GM12872 (cell line): ENCODE results near the gene ASB1.

ENCODE experiments used
- TF ChIP-seq, protein P1 (sequence below): IDR thresholded peaks from 3 replicates; pipeline ENCODE4 v1.5.1; 2011; ENCODE audit warnings: low read depth, mild to moderate bottlenecking, low read length, moderate library complexity; ENCODE audit not compliant: insufficient read depth

ASB1 gene

DNA sequence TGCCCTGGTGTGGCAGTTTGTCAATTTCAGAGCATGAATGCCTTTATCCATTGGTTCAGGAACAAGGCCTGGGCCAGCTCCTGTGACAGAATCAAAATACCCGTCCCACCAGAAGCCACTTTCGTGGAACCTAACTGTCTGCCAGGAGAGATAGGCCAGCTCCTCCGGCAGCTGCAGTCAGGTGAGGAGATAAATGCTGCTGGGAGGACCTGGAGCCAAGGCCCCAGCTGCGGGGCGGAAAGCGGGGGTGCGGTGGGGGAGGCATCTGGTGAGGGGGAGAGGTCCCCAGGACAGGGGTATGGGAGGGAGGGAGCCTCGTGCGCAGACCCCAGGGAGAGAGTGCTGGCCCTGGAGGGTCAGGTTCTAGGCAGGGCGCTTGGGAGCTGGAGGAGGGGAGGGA is 4.4 kb upstream of the ASB1 start:
- TF ChIP-seq, protein P1, sequence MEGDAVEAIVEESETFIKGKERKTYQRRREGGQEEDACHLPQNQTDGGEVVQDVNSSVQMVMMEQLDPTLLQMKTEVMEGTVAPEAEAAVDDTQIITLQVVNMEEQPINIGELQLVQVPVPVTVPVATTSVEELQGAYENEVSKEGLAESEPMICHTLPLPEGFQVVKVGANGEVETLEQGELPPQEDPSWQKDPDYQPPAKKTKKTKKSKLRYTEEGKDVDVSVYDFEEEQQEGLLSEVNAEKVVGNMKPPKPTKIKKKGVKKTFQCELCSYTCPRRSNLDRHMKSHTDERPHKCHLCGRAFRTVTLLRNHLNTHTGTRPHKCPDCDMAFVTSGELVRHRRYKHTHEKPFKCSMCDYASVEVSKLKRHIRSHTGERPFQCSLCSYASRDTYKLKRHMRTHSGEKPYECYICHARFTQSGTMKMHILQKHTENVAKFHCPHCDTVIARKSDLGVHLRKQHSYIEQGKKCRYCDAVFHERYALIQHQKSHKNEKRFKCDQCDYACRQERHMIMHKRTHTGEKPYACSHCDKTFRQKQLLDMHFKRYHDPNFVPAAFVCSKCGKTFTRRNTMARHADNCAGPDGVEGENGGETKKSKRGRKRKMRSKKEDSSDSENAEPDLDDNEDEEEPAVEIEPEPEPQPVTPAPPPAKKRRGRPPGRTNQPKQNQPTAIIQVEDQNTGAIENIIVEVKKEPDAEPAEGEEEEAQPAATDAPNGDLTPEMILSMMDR = no peak

DNA sequence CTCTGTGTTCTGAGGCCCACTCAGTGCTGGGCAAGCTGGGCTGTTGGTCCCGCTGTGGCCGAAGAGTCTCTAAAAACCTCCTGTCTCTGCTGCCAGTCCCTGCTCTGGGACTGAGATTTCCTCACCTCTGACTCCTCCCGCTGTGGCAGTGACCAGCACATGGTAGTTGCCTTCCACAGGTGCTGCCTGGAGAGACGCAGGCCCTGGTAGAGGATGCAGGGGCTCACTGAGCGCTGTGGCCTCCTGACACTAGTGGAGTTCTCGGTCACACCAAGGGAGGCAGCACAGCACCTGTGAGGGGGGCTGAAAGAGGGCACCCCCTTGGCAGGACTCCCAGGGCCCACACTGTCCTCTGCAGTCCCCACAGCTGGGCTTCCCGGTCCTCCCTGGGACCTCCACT is 3.8 kb upstream of the ASB1 start:
- TF ChIP-seq, protein P1 = no peak

DNA sequence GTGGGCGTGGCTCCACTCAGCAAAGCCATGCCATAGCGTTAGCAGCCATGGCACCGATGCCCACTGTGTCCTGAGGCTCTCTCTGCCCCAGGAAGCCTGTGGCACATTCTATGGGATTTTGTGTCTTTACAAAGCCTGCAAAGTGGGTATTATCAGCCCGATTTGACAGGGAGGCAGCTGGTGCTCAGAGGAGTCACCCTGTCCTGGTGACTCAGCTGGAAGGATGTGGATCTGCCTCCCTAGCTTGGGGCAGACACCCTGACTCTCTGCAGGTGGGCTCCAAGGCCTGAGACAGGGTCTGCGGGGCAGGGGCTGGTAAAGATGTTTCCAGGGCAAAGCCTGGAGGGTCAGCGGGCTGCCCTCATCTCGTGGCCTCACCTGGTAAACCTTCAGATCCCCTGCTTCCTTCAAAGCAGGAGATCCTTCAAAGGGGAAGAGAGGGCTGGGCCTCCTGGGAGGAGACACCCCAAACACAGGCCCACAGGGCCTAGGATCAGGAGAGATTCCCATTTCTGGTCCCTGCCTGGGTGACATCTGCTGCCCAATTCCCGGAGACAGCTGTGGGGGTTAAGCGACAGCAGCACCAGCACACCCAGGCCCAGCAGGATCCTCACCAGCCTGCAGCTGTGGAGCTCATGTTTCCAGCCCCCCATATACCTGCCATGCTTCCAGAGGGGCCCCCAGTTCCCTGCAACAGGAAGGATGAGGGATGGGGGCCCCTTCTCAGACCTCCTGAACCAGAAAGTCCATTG is 3.0 kb upstream of the ASB1 start:
- TF ChIP-seq, protein P1 = no peak

DNA sequence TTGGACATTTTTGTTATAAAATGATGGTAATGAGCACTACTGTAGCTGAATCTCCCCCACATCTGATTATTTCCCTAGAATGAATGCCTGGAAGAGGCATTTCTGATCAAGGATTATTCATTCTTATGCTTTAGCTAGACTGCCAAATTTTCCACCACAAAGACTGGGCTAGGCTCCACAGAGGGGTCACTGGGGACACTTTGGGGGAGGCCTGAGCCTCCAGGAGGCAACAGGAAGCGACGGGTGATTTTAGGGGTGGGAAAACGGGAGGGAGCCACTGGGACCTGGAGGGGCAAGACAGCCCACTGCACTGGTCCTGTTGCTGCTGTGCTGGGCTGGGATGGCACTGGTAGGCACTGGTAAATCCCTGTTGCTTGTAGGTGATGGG is 2.4 kb upstream of the ASB1 start:
- TF ChIP-seq, protein P1 = no peak

DNA sequence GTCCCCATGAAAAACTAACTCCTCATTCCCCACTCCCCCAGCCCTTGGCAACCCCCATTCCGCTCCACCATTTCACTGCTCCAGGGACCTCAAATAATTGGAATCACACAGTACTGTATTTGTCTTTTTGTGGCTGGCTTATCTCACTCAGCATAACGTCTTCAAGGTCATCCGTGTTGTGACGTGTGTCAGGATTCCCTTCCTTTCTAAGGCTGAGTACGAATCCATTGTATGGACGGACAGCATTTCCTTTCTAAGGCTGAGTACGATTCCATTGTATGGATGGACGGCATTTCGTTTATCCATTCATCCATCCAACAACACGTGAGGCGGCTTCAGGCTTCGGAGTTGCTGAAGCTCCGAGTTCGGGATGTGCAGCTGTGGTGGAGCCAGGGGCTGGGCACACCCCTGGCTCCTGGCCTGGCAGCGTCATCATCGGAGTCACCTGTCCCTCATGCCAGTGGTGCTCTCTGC is 1.2 kb upstream of the ASB1 start:
- TF ChIP-seq, protein P1 = no peak

DNA sequence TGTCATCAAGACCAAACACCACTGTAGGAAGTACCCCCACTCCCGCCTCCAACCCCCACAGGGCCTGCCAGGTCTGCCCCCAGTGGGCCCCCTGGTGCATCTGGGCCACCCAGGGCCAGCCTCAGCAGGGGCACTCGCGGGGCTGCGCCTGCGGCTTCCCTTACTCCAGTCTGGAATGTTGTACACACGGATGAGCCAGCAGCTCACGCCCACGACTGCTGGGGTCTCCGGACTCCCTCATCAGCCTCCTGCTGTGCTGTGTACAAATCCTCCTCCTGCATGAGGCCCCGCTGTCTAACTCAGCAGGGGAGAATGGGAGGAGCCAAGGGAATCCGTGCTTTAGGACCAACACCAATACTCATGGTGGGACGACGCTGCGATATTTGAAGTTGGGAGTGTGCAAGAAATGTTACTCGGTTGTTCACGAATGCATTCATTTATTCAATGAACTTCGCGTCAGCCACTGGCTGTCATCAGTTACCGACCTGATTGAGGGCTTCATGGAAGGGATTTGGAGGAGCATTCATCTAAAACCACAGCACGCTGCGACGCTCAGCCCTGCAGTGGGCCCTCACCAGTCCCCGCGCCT is 654 bp upstream of the ASB1 start:
- TF ChIP-seq, protein P1 = no peak

DNA sequence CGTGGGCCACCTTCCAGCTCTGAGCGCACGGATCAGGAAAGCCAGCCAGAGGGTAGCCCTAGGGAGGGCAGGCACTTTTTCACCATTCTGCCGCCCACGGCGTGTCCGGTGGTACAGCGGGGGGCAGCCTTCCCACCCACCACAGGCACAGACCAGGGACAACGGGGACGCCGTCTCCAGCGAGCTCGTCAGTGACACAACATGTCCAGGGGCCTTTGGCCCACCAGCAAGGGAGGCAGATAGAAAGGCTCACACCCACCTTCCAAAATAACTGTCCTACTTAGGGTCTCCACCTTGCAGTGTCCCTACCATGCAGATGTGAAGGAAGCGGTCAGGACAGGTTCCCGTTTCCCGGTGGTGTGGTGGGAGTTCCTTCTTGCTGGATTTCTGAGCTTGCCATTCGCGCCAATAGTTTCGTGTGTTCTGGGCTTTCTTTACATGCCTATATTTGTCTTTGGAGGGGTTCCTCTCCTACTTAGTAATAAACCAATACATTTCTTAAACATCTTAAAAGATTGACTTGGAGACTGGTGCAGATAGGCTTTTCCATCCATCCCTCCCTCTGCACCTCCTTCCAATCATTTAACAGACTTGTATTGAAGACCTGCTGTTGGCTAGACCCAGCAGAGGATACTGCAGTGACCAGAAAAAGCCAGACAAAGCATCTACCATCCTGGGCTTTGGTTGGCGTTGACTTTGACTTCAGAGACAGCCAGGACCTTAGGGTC is 872 bp downstream of the ASB1 start:
- TF ChIP-seq, protein P1 = no peak
